Left kidney (tissue), 2 donors: ENCODE results near the gene DLK1. TPM values are rescaled to one million over a fixed set of nuclear protein-coding genes. Genes with fewer than 3 reads are reported as not detected.

Experiments used
- DNase-seq: peaks from one replicate; pipeline ENCODE4 v3.0.0-alpha.2; 2013
- polyA plus RNA-seq: library from polyadenylated mRNA; unstranded; fragments of 120-200 nt; gene quantifications from one replicate; pipeline ENCODE4 v1.2.1, GENCODE V29; 2013; ENCODE audit not compliant: insufficient read length

DLK1 gene
- polyA plus RNA-seq, 1 donor, result 10.8 TPM

DNA sequence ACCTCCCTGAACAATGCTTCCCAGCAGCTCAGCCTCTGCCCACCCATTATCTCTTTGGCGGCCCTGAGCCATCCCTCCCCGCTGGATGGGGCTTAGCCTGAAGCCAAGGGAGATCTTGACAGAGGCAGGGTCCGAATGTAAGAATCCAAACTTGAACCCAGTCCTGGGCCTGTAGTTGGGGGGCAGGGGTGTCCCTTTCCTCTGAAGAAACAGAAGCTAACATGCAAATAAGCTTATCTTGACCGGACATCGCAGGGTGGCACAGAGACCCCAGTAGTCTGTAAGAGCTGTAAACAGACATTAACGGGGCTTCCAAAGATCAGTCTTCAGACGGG lies 6.0 kb downstream of the DLK1 start:
- no peak for DNase-seq

DNA sequence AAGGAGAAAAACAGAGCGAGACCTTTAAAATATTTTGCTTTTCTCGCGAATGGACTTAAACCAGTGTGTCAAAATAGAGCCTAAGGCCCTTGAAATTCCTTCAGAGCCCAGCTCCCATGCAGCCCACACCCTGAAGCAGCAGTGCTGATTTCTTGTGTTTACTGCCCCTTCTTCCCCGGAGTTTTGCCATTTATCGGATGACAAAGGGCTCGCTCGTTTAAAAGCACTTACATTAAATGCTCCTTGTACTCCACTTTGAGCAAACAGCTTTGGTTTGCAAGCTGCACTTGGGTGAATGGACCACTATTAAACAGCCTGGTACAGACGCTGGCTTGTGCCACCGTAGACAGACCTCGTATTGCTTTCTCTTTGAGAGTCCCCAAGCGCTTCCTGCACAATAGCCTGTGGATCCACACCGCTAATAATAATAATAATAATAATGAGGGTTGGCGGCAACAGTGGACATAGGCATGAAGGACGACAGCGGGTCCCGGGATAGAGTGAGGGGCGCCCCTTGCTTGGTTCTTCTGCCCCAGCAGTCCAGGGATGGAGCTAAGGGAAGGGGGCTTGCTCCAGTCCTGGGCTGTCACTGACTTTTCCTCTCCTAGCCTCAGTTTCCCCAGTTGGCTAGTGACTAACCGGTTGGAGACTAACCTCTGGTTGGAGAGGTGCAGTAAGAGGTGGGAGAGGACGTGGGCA lies 6.6 kb downstream of the DLK1 start:
- DNase-seq, result no peak

DNA sequence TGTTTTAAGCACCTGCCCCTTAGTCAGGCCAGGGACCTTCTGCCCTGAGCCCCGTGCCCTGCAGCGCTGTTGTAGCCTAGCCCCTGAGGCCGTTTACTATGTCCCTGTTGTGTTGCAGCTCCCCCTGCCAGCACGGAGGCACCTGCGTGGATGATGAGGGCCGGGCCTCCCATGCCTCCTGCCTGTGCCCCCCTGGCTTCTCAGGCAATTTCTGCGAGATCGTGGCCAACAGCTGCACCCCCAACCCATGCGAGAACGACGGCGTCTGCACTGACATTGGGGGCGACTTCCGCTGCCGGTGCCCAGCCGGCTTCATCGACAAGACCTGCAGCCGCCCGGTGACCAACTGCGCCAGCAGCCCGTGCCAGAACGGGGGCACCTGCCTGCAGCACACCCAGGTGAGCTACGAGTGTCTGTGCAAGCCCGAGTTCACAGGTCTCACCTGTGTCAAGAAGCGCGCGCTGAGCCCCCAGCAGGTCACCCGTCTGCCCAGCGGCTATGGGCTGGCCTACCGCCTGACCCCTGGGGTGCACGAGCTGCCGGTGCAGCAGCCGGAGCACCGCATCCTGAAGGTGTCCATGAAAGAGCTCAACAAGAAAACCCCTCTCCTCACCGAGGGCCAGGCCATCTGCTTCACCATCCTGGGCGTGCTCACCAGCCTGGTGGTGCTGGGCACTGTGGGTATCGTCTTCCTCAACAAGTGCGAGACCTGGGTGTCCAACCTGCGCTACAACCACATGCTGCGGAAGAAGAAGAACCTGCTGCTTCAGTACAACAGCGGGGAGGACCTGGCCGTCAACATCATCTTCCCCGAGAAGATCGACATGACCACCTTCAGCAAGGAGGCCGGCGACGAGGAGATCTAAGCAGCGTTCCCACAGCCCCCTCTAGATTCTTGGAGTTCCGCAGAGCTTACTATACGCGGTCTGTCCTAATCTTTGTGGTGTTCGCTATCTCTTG lies 7.6 kb downstream of the DLK1 start:
- no peak for DNase-seq

DNA sequence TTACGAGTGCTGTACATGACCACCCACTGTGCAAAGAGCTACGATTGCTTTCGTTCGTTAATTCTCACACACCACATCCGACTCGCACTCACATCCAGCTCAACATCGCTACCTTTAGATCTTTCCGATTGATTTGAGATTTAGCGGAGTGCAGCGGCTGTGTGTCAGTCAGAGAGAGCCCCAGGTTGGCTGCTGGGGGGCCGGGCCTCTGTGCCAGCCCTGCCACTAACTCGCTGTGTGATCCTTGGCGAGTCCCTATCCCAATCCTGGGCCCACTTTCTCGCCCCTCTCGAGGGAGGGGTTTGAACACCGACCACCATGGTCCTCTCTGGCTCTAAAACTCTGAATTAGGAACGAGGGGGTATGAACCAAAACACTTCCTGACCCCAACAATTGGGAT lies 8.6 kb downstream of the DLK1 start:
- no peak for DNase-seq

DNA sequence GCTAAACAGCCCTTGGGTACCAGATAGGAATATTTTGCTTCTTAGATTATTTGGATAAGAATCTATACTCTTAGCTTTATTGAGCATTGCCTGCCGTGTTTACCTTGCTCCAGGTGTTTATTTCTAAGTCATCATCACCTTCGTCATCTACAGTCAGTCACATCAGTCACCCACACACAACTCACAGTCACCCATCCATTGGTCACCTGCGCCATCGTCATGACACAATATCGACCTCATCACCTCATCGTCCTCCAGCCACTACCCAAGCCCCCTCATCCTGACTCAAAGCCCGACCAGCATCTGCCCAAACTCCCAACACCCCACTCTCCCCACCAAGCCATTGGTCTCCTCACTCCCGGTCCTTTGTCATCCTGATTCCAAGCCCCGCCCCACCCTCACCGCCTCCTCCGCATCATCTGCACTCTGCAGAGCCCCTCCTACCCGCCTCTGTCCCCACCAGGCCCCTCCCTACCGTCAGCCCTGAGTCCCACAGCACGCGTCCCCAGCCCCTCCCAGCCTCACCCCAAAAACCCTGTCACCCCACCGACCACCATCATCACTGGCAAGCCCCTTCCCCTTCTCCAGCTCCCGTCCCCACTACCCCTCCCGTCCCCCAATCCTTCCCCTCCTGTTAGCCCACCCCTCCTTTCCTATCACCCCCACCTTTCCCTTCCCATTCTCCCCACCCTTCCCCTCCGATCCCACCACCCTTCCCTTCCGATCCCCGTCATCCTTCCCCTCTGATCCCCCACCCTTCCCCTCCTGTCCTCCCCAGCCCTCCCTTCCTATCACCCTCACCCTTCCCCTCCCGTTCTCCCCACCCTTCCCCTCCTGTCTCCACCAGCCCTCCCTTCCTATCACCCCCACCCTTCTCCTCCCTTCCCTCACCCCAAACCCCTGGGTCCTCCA lies 9.8 kb downstream of the DLK1 start:
- no peak for DNase-seq

DNA sequence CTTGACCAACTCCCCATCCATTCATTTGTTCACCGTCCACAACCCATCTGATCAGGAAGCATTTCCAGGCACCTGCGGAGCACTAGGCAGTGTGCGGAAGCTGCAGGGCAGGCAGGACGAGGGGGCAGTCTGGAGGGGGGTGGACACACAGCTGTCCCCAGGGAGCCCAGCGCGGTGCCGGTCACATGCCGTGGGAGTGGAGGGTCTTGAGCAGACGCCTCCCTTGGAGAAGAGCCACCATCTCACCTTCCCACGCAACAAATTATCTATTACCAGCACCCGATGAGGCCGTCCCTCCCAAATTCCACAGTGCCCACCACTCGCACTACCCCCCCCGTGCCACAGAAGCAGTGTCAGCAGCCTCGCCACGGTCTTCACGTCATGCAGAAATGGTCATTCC lies 10.8 kb downstream of the DLK1 start:
- no peak for DNase-seq

DNA sequence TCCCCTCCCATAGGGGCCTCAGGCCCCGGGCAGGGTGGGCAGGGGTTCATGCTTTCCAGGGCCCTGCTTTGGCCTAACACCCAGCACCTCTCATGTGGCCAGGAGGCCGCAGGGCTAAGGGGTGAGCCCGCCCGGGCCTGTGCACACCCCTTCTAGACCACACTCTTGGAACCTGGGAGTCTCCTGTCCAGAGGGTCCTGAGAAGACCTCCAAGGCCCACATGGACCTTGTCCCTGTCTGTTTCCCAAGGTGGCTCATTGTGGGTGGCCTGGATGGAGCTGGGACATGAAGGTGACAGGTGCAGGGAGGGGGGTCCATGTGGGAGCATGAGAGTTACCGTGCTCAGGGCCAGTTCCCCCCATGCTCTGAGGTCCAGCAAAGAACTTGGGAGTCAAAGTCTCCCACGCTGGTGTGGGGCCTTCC lies 11.6 kb downstream of the DLK1 start:
- no peak for DNase-seq

DNA sequence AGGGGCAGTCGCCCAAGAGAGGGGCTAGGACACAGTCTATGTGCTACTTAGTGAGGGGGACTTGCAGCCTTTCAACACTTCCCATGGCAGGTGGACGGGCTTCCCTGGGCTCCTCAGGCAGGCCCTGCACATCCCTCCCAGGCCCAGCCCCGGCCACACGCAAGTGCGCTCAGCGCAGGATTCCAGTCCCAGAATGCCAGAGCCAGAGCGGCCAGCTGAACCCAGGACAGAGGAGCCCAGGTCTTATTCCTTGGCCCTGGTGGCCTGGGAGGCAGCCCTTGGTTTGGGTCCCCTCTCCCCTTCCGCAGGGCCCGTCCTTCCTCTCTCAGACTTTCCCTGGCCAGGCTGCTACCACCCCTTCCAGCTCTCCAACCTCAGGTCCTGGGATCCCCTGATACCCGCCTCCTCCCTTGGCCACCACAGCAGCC lies 12.0 kb downstream of the DLK1 start:
- DNase-seq, result no peak

DNA sequence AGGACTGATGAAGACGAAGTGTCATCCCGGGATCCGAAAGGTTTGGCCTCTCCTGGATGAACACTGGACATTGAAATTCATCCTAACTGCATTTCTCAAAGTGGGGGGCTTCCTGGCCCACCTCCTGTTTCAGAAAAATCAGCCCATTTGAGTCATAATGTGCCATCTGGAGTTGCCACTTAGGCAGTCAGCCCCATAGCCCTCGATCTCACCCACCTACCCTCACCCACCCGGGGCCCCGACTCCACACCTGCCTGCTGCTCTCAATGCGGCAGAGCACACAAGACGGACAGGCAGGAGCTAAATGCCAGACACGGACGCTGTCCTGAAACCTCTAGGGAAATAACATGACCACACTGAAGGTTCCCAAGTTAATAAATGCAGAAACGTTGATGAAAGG lies 12.6 kb downstream of the DLK1 start:
- DNase-seq, result no peak

DNA sequence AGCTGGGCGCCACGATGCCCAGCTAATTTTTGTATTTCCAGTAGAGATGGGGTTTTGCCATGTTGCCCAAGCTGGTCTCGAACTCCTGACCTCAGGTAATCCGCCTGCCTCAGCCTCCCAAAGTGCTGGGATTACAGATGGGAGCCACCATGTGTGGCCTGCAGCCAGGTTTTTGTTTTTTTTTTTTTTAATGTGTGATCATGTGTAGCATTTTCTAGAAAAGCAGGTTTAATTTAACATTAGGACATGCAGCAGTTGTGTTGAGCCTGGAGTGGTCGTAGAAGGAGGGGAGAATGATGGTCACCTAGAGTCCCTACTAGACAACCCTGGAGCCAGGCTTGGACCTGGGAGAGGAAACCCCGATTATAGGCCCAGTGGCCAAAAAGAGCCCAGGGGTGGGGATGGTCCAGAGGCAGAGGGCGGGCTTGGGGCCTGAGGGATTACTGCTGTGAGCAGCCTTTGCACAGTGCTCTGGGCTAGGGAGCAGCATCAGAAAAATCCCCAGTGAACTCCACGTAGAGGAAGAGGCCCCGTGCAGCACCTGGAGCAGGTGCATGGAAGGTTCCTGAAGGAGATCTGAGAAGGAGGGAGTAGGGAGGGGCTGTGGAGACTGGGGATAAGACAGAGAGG lies 13.6 kb downstream of the DLK1 start:
- no peak for DNase-seq

DNA sequence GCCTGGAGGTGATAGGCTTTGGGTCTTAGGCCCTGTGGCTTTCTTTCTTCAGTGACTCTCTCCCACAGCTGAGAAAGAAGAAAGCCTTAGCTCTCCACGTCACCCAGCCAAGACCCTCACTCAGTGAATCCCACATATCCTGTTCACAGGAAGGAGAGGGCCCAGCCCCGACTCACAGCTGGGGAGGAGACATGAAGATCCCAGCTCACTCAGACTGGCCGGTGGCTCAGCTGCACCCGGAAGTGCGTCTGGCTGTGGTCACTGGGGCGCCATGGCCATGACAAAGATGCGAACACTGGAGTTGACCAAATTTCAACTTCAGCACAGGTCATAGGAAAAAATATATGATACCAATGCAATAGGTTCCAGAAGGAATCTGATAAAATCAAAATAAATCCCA lies 14.2 kb downstream of the DLK1 start:
- no peak for DNase-seq

DNA sequence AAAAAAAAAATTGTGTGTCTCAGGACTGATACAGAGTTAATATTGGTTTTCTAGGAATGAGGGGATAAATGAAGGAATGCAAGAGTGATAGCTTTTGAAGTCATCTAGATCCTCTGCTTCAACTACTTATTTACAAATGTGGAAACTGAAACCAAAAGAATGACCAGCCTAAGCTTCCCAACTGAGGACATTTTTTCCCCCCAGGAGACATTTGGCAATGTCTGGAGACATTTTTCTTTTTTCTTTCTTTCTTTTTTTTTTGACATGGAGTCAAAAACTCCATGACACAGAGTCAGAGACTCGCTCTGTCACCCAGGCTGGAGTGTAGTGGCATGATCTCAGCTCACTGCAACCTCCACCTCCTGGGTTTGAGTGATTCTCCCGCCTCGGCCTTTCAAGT lies 15.3 kb downstream of the DLK1 start:
- no peak for DNase-seq

DNA sequence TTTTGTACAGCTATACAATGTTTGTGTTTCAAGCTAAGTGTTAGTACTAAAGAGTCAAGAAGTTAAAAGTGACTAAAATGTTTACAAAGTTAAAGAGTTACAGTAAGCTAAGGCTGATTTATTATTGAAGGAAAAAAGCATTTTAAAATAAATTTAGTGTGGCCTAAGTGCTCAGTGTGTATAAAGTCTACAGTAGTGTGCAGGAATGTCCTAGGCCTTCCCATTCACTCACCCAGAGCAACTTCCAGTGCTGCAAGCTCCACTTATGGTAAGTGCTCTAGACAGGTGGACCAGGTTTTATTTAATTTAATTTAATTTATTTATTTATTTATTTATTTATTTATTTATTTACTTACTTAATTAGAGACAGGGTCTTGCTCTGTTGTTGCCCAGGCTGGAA lies 19.6 kb downstream of the DLK1 start:
- DNase-seq, result no peak

DNA sequence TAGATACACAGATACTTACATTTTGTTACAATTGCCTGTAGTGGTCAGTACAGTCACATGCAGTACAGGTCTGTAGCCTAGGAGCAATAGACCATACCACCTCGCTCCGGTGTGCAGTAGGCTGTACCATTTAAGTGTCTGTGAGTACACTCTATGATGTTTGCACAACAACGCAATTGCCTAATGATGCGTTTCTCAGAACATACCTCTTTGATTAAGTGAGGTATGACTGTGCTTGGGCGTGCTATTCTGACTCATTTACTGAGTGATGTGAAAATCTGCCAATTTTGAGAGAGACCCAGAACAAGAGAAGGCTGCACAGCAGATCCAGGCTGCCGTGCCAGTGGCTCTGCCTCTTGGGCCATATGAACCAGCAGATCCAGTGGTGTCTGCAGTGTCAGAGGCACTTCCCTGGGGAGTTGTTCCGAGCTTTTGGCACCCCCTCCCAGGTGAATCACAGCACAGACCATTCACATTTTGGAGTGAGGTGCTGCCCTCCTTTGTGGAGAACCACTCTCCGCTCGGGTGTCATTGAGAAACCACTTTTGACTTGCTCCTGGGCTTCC lies 20.4 kb downstream of the DLK1 start:
- DNase-seq, result no peak

DNA sequence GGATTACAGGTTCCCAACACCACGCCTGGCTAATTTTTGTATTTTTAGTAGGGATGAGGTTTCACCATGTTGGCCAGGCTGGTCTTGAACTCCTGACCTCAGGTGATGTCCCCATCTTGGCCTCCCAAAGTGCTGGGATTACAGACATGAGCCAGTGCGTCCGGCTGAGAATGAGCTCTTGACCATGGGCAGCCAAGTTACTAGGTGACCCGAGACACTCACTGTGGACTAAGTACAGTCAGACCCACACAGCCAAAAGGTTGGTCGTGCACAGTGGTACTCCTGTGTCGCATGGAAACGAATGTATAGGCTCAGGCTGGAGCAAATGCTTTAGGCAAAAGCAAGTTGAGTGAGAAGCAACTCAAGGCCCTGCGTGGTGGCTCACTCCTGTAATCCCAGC lies 21.0 kb downstream of the DLK1 start:
- DNase-seq, result no peak

DNA sequence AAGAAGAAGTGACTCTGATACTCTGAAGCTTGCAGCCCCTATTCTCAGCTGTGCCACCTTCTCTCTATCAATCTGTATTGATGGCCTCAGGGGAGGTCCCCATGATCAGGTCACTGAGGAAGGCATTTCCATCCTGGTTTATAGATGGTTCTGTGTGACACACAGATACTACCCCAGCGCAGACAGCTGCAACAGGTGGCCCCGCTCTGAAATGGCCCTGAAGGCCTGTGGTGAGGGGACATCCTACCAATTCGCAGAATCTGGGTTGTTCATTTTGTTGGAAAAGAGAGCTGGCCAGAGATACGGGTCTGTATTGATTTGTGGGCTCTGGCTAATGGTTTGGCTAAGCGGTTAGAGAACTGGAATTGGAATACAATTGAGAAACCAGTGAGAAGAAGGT lies 21.7 kb downstream of the DLK1 start:
- no peak for DNase-seq

DNA sequence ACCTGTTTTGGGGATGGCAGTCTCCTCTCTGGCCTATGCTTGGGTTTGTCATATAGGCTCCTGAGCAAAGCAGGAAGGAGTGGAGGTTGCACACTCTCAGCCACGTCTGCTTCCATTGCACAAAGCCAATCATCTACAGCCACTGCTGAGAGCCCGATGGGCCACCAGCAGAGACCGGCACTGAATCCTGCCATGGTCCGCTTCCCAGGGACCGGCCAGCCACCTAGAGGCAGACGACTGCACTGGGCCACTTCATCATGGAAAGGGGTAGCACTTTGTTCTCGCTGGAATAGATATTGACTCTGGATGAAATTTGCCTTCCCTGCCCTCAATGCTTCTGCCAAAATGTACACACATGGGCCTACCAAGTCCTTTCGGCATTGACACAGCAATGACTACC lies 22.3 kb downstream of the DLK1 start:
- no peak for DNase-seq

DNA sequence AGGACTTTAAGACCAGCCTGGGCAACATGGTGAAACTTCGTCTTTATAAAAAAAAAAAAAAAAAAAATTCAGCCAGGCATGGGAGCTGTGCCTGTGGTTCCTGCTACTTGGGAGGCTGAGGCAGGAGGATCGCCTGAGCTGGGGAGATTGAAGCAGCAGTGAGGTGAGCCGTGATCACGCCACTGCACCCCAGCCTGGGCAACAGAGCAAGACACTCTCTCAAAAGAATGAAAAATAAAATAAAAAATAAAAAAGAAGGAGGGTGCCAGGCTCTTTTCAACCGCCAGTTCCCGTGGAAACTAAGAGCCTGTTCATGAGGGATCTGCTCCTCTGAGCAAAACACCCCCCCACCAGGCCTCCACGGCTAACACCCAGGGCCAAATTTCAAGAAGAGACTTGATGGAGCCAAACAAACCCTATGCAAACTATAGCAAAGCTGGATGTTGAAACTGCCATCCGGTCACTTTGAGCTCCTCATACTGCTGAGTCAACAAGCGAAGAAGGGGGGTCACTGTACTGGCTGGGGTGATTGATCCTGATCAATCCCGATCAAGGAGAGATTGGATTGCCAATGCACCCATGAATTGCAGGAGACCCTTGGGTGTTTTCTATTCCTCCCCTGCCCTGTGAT lies 23.4 kb downstream of the DLK1 start:
- no peak for DNase-seq

DNA sequence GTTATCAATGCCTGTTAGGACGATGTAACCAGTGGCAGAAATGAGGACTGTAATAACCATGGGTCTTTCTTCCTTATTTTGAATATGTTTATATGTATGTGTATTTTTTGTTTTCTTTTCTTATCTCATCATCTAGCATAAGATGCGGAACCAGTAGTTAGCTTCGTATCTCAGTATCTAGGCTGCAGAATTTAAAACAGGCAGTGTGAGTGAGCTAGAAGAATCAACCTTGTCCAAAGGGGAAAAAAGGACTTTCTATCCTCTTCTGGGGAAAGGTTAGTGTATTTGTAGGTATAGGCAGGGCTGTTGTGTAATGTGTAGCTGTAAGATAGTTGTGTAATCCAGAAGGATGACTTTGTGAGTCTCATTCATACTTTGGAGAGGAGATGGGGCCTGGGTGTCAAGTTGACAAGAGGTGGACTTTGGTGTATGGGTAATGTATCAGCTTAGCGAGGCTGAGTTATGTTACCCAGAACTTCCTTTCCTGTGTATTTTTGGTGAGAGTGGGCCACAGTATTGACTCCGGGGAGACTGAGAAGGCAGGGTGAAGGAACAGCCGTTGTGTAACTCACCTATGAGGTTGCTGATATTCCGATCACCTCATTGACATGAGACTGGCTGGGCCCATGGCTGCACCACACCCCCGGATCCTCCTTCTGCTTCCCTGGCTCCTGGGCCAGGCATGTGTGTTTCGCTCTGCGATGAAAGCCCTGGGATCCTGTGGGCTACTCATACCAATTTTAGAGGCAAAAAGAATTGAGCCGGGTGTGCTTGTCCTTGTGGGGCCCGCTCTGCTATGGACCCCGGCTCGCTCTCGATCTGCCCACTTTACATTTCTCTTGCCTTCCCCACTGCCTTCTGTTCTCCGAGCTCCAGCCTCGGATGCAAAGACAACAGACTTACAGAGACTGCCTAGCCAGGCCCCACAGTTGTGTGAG lies 24.3 kb downstream of the DLK1 start:
- no peak for DNase-seq

DNA sequence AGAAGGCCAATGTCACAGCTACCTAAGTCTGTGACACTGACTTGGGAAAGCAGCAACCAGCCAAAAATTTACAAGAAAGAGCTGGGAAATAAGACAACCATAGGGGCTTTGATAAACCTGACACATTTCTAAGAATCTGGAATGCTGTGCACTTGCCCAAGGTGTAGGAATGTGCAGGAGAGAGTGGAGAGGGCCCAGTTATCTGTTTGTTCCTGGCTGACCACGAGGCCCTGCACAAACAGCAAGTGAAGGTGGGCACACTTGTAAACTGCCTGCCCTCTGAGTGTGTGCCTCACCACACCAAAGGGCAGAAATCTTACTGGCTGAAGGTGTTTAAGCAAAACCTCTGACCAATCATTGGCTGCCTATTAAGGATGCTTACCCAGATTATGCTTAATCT lies 27.3 kb downstream of the DLK1 start:
- DNase-seq, result no peak
